HG02943 (cell line): ENCODE measurements around the gene LHX5.
"Not testable (repeated sequence)": the region's sequence is repeated elsewhere in the genome, so short reads cannot be mapped to it uniquely, and the experiment has no call there.

Experiments used
- ATAC-seq: cut with Tn5 transposase; IDR thresholded peaks from one replicate; pipeline ENCODE4 v1.9.1; 2021; ENCODE audit warnings: mild to moderate bottlenecking, low read depth, moderate library complexity; ENCODE audit not compliant: unreplicated experiment

LHX5 gene

GRCh38 chr12:113471619-113472171, at the start of gene LHX5:
Gene LHX5, minus strand, starts transcription at chr12:113471871. Its CDS starts 373 bp downstream, at chr12:113471498.
- no peak for ATAC-seq

- no peak for ATAC-seq
These were observed 48.0 kb upstream of the LHX5 start for GRCh38 chr12:113519464-113520307.

GRCh38 chr12:113515082-113515856, 43.6 kb upstream of the LHX5 start:
- ATAC-seq = no peak

GRCh38 chr12:113514602-113515001, 42.9 kb upstream of the LHX5 start:
- ATAC-seq = no peak

GRCh38 chr12:113512568-113512967, 40.9 kb upstream of the LHX5 start:
- no peak for ATAC-seq

GRCh38 chr12:113506867-113507266, 35.2 kb upstream of the LHX5 start:
- no peak for ATAC-seq

GRCh38 chr12:113505941-113506340, 34.3 kb upstream of the LHX5 start:
- ATAC-seq = no peak

GRCh38 chr12:113504917-113505316, 33.2 kb upstream of the LHX5 start:
- ATAC-seq = no peak

- ATAC-seq = no peak
These were observed 29.2 kb upstream of the LHX5 start for GRCh38 chr12:113500782-113501311.

- ATAC-seq = no peak
These were observed 28.6 kb upstream of the LHX5 start for GRCh38 chr12:113500306-113500675.

GRCh38 chr12:113498490-113498889, 26.8 kb upstream of the LHX5 start:
- no peak for ATAC-seq

GRCh38 chr12:113497693-113498092, 26.0 kb upstream of the LHX5 start:
- ATAC-seq = no peak

GRCh38 chr12:113495941-113496340, 24.3 kb upstream of the LHX5 start:
- not testable (repeated sequence) for ATAC-seq

GRCh38 chr12:113488322-113488721, 16.7 kb upstream of the LHX5 start:
- no peak for ATAC-seq

GRCh38 chr12:113486722-113487121, 15.1 kb upstream of the LHX5 start:
- ATAC-seq = no peak

- ATAC-seq = no peak
These were observed 13.7 kb upstream of the LHX5 start for GRCh38 chr12:113485330-113485729.

GRCh38 chr12:113482334-113482733, 10.7 kb upstream of the LHX5 start:
- no peak for ATAC-seq

GRCh38 chr12:113480336-113480971, 8.8 kb upstream of the LHX5 start:
- ATAC-seq = no peak

- ATAC-seq = no peak
These were observed 8.1 kb upstream of the LHX5 start for GRCh38 chr12:113479590-113480335.

GRCh38 chr12:113479216-113479589, 7.5 kb upstream of the LHX5 start:
- ATAC-seq = no peak
